GM19463 (cell line): ENCODE measurements around the gene PRSS50.

Experiments
- ATAC-seq: cut with Tn5 transposase; IDR thresholded peaks from one replicate; pipeline ENCODE4 v1.9.1; 2021; ENCODE audit warnings: mild to moderate bottlenecking, moderate library complexity; ENCODE audit not compliant: unreplicated experiment

PRSS50 gene

DNA sequence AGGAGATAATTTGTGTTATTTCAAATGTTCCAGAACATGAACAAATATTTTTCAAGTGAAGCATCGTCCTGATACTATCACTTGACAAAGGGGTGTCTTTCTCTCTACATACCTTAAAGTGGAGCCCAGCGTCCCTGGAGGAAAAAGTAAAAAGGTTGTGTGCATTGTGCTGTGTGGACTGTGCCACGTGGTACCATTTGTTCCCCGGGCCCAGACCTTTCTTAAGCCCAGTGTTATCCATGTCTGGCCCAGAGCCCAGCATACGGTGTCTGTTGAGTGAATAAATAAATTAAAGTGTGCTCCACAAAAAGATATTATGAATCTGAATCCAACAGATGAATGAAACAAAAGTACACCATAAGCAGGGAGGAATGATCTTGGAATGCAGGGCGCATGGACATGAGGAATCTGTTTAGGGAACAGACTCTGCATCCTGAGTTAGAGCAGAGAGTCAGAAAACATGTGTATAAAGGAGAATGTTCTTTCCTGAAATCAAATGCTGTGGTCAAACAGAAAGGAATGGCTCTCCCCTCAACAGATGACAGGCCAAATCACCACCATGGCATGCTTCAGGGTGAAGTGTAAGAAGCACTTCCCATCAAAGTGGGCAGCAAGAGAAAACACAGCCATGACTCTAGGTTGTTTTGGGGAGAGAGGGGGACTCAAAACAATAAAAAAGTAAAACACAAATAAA lies 8.1 kb upstream of the PRSS50 start:
- no peak for ATAC-seq

DNA sequence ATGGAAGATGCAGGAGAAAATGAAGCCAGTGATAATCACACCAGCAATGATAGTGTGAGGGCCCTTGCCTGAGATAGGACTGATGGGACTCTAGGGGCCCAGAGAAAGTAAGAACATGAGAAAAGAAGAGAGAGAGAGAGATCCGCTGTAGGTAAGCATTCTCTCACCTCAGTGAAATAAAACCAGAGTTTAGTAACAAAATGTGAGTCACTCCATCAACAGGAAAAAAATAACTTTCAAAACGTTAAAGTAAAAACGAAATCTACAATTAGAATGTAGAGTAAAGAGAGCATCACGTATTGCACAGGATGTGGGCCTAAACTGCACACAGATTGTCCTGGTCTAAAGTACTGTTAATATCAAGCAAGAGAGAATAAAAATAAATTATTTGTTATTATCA lies 6.8 kb upstream of the PRSS50 start:
- ATAC-seq: no peak

DNA sequence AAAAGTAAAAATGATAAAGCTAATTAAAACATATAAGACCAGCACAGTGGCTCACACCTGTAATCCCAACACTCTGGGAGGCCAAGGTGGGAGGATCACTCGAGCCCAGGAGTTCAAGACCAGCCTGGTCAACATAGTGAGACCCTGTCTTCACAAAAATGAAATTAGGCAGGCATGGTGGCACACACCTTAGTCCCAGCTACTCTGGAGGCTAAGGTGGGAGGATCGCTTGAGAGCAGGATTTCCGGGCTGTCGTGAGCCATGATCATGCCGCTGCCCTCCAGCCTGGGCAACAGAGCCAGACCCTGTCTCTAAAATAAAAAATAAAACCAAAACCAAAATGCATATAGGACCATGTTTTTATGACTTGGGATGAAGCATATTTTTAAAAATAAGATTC lies 4.8 kb upstream of the PRSS50 start:
- ATAC-seq: no peak

DNA sequence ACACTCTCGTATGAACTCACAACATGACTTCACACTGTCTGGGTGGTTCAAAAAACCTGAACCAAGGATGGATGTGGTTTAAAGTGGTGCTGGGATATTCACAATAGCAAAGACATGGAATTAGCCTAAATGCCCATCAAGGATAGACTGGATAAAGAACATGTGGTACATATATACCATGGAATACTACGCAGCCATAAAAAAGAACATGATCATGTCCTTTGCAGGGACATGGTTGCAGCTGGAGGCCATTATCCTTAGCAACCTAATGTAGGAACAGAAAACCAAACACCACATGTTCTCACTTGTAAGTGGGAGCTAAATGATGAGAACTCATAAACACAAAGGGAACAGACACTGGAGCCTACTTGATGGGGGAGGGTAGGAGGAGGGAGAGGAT lies 3.3 kb upstream of the PRSS50 start:
- ATAC-seq: no peak

DNA sequence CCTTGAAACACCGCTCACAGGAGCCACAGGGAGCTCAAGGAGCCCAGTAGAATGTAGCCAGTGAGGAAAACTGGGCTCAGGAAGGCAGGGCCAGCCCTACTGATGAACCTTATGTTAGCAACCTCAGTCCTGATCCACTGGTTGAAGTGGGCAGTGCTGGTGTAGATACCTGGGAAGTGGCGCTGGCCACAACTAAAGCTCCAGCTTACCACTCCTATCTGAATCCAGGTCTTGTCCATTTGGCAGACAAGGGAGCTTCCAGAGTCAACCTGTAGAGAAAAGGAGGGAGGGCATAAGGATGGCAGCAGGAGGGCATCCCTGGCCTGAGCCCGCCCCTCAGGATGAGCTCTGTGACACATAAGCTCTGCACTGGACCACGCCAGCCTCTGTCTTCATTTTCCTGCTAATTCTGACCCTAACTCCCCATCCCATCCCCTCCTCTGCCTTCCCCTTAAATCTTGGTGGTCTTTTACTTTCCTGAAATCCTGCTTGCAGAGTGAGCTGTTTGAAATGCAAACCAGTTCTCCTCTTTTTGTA lies 2.1 kb upstream of the PRSS50 start:
- ATAC-seq: no peak

DNA sequence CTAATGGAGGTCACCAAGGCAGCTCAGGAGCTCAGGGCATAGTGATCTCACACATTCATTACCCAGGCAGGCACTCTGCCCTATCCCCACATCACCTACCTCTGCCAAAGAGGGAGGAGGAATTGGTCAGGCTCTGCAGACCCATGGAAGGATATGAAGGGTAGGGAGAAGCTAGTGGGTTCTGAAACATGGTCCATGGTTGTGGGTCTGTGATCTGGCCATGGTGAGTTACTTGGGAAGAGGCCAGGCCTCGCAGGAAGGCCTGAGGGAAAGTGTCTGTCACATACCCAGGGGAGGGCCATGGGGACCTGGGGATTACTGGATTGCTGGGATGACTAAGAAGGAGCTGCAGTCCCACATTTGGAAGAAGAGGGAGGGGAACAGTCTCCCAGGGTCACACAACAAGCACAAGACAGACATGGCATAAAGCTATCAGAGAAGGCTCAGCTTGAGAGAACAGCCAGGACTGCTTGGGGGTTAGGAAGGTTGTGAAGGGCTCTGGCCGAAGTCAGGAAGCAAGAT lies 1.4 kb upstream of the PRSS50 start:
- no peak for ATAC-seq

DNA sequence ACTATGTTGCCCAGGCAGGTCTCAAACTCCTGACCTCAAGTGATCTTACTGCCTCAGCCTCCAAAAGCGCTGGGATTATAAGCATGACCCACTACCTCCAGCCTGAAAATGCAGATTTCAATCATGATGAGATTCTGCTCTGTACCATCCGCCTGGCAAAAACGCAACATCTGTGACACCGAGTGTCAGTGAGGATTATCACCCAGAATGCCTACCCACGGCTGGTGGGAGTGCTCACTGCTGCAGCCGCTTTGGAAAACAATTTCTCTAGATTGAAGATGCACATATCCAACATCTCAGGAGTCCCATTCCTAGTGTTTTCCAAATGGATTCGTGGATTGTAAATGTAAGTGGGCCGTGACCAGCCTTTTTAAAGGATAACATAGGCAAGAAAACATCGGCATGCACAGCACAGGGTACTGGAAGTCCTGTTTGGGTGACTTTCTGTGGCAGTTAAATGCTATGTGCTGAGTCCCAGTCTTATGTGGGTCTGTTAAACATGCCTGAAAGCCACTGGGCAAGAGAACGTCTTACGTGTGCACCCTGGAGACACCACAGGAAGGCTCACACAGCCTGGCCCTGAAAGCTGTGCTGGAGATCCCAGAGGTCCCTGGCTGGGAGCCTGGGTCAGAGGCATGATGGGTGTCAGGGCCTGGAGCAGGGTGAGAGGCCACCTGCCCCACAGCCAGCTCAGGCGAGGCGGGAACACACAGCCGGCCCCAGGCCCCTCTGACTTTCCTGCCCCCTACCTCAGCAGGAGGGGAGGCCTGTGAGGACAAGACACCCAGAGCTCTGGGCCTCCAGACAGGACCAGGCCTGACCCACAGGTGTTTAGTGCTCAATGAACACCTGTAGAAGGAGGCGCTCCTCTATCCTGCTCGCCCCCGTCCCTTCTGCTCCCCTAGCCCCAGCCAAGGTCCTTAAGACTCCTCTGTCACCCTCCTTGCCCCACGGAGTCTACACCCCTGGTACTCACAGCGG lies 918 bp downstream of the PRSS50 start:
- ATAC-seq: no peak

DNA sequence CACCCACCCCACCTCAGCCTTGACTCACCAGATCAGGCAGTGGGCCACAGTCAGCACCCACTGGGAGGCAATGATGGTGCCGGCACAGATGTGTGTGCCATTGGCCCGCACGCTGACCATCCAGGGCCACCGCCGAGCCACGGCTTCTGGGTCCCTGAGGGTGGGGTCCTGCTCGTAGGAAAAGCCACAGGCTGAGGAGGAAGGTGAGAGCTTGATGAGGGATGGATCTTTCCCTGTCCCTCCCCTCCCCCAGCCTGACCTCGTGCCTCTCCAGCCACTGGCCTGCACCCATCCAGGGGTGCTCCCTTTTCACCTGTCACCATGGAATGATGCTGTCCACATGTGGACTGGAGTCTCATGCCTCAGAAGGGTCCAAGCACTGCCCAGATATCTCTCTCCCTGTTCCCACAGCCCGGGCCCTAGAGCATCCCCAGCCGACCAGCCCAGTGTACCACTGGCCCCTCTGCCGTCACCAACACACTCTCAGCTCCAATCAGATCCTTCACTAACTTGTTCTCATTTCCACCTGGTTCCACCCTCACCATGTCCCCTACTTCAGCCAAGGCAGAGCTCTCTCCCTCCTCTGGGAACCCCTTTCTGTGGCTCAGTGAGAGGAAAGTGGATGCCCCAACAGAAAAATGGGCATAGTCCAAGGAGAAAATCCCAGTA lies 2.0 kb downstream of the PRSS50 start:
- ATAC-seq: no peak

DNA sequence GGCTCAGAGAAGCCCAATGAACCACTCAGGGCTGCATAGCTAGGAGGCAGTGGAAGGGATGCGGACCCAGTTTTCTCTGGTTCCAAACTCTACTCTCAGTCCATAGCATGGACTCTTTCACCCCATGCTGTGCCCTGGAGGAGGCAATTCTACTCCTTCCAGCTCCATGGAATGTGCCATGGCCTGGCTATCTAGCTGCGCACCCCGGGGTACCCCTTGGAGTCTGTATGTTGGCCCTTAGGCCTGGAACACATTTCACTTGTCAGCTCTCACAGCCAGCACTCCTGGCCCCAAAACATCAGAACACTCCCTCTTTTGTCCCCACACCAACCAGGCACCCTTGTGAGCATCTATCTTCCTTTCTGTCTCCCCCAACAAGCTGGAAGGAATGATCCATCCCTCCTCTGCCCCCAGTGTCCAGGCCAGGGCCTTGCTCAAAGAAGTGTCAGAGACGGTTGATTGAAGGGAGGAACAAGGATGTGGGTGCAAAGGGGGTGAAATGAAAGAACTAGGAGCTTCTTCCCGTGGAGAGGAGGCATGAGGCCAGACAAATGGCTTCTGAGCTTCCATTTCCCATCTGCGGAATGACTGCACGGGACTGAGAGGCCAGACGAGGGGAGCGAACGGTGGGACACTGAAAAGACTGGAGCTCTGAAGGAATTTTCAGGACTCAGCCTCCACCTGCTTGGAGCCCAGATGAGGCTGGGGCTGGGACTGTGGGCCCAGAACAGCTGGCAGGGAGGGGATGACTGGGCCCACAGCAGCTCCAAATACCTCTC lies 2.8 kb downstream of the PRSS50 start:
- no peak for ATAC-seq

DNA sequence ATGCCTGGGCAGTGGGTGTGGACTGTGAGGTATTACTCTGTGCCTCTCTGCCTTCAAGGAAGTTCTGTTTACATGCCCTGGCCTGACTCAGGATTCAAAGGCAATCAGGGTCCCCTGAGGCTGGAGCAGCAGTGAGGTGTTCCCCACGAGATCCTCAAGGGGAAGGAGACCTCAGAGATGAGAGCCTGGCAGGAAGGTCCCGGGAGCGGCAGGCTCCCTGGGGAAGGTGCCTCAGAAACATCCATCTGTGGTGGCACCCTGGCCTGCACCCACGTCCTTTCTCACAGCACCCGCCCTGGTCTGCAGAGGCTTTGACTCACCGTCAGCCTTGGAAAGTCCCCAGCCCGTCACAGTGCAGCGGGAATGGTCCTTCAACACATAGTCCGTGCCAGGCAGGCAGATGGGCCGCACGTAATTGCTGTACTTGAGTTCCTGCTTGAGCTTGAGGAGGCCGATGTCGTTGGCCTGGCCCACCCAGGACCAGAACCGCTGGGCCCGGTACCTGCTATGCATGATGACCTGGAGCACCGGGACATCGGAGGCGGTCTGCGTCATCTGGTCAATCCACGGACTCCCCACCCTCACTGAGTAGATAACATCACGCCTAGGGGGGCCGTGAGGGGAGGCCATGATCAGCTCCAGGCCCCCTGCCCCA lies 3.6 kb downstream of the PRSS50 start:
- peak; percentile 84 for ATAC-seq

DNA sequence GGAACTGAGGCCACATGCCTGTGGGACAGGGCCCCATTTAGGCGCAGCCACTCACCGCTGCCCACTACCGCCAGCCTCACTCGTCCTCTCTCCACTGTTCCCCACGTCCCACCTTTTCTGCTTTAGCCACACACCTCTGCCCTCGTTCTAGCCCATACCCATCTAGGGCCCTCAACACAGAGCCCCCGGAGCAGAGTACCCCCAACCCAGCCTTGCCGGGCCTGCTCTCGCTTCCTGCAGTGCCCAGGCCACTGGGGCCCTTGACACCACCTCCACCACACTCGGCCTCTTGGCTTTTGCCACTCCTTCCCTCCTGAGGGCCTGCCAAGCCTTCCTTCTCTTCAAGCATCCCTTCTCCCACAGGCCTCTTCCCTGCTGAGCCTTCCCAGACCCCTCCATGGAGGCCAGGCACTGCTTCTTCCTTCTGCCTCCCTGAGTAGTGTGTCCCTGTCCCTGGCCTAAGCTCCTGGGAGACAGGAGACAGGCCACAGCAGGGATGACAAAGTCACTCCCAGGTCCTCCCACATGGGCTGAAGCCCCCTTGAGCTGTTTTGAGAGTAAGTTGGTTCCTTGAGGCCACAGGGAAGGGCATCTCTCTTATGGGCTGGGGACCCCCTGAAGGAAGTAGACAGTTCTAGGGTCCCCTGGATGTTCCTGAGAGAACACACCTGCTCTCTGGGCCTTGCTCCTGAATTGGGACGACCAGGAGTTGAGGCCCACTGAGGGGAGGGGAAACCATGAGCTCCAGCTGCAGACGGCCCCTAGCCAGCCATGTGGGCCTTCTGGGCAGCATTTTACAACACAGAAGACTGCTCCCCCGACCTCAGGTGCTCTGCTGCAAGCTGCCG lies 4.4 kb downstream of the PRSS50 start:
- ATAC-seq: no peak

DNA sequence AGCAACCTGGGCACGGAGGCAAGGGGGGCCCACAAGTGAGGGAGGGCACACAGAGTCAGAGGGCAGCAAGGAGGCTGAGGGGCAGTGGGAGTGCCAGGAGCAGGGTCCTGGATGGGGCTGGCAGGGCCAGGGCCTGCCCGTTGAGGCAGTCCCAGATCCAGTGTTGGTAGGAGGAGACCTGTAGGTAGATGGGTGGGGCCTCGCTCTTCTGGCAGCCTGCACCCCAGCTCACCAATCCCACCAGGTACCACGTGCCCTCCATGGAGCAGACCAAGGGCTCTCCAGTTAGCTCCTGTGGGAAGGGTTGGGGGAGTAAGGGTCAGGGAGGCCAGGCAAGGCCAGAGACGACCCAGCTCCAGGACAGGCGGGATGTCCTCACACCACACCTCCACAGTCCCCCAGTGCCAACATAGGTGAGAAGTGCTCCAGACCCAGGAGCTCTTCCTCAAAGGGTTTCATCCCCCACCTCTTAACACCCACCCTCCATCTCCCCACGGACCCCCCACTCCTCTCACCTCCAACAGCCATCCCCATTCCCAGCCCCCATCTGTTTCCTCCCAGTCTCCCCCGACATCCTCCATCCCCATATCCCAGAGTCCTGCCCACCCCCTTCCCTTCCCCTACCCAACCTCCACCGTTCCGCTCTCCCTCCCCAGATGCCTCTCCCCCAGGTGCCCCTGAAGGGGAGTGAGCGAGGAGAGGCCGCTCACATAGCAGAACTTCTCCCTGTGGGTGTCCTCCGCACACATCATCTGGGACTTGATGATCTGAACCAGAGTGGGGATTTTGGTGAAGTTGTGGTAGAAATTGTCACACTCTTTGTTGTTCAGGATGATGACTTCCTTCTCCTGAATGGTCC lies 5.2 kb downstream of the PRSS50 start:
- ATAC-seq: no peak

DNA sequence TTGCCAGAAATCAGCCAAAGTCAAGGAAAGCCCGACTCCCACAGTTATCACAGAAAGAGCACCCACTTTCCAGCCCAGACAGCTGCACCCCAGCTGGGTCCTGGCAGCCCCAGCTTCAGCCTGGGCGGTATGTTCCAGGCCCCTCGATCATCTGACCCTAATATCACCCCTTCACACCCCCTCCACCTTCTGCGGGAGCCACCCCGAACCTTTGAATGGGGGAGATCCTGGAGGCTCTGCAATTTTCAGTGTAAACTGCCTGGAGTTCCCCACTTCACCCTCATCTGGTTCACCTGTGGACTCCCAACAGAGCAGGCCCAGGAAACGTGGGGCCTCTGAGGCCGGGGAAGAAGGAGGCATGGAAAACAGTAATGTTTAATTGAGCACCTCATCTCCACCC lies 5.9 kb downstream of the PRSS50 start:
- ATAC-seq: no peak

DNA sequence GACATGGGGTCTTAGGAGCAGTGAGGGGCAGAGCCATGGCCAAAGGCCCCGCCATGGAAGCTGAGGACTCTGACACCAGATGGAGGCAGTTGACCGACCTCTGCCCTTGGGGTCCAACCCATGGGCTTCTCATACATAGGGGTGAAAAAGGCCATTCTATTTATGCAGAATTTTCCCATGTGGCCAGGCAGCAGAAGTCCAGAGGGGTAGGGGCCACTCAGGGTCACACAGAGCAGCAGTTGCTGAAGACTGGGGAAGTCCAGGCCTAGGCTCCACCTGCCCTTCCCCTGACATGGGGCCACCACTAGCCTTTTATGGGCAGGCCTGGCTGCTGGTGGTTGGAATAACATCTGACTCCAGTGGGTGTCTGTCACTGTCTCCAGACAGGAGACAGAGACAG lies 6.4 kb downstream of the PRSS50 start:
- ATAC-seq: no peak

DNA sequence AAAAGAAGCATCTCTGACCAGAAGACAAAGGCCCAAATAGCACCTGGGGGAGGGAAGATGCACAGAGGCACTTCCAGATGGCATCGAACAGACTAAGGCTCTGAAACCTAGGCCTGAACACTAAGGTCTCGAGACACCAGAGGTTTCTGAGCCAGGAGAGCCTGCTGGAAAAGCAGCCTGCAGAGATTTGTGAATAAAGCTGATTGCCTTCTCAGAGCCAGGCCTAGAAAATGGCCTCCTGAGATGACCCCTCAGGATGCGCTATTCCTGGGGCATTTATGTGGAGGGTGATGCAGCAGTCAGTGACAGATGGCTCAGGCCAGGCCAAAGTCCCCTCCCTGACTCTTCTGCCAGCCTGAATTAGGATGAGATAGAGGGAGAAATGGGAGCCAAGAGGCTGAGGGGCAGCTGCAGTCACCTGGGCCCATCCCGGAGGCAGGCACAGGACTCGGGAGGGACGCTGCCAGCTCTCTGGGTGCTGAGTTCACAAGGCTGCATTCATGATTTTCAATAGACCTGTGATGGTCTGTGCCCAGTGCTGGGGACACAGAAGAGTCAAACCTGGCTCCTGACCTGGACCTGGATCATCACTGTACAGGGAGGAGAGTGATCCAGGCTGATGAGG lies 6.9 kb downstream of the PRSS50 start:
- ATAC-seq: no peak

DNA sequence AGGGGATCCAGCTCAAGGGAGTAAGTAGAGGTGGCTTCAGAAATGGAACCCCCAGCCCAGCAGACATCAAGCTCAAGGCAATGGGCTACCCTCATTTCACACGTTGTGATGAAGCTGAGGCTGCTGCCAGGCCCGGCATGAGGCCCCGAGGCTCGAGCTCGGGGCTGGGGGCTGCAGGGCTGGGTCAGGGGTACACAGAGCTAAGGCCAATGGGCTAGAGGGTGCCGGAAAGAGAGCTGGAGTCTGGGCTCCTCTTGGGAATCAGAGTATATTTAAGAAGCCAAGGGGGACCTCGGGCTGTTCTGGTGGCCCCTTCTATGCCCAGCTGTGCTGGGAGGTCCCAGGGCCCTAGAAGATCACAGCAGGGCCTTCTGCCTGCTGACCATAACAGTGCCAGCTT lies 7.4 kb downstream of the PRSS50 start:
- ATAC-seq: no peak

DNA sequence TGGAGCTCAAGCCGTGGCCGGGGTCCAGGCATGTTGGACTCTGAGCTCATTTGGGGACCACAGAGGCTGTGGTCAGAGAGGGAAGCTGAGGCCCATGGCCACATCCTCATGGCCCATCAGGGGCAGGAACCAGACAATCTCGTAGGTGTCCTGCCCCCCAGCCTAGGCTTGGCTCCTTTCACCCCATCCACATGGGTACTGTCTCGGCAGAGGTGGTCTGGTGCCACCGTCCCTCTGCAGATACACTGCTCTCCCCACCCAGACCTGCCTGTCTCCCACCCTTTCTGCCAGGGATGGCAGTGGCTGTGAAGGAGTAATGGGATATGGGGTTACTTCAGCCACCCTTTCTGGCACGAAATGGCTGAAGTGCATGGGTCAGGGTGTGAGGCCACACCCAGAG lies 7.9 kb downstream of the PRSS50 start:
- no peak for ATAC-seq
